ENCODE data around the gene LCORL. TPM values are rescaled to one million over a fixed set of nuclear protein-coding genes. Genes with fewer than 3 reads are reported as not detected.
A peak's percentile ranks its signal among the peaks of the same experiment; 100 is the strongest.
"Not testable (repeated sequence)": the region's sequence is repeated elsewhere in the genome, so short reads cannot be mapped to it uniquely, and the experiment has no call there.

Gene LCORL
- total RNA-seq, 1 experiment from 2014 or later = 18.1 TPM

DNA sequence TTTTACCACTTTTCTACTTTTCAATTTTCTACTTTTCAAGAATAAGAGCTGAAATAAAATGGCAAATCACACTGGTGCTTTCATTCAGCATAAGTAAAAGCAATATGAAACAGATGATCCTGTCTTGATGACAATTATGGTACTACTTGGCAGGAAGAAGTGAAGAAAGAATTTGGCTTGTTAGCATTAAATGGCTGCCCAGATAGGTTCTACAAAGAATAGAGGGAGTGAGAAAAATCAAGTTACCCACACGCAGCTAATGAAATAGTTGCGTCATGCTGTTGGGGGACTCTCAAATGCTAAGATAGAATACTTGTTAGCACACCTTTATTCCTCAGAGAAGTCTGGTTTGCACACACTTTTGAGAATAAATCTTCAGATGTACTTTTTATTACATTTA, 12.5 kb upstream of the LCORL start:
- no peak overlapping the region for H3K4me3 ChIP-seq
- no peaks in the 10 kb centered on the region for H3K9me3 ChIP-seq (replicated peaks)
- DNase-seq = no peak
- H3K4me1 ChIP-seq = no peaks in the 10 kb centered on the region
- no peaks in the 10 kb centered on the region for H3K27me3 ChIP-seq
- no peak overlapping the region for H3K27ac ChIP-seq
- H3K36me3 ChIP-seq = no peaks in the 10 kb centered on the region

DNA sequence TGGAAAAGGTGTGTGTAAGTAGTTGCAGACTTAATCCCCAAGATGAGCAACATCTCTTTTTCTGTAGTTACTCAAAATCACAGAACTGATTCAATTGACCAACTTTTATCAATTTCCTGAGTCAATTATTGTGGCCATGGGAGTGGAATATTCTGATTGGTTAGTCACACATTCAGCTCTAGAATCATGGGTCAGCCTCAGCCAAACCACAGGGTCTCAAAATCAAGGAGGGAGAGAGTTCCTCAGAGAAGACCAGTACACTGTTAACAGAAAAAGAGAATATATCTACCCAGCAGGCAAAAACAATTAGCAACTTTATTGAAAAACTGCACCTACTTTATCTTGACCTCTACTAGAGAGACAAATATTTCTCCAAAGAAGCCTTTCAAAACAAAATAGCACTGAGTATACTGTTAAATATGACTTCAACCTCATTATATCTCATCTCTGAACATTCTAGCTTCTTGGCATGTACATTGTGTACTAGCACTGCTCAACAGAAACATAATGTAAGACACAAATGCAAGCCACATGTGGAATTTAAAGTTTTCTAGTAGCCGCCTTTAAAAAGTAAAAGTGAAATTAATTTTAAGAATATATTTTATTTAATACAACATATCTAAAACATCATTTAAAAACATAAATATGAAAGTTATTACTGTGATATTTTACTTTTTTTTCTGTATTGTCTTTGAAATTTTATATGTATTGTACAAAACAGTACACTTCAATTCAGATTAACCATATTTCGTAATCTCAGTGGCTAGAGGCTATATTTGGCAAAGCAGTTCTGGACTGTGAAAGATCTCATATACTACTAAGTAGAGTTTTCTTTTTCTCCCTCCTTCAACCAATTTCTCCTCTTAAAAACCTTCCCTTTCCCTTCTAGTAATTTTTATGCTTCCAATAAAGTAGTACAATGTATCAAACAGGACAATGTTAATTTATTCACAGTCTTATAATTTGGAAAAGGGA, 11.8 kb upstream of the LCORL start:
- Histone ChIP-seq H3K4me3 (no peak overlapping the region), H3K36me3 (no peaks in the 10 kb centered on the region), H3K27me3 (no peaks in the 10 kb centered on the region), H3K27ac (no peak overlapping the region), H3K4me1 (no peaks in the 10 kb centered on the region), H3K9me3 (replicated peaks) (no peaks in the 10 kb centered on the region)
- DNase-seq = no peak

GRCh38 chr4:18025288-18025687, 3.7 kb upstream of the LCORL start:
- Histone ChIP-seq H3K9me3 (replicated peaks) (no peaks in the 10 kb centered on the region), H3K36me3 (no peaks in the 10 kb centered on the region), H3K27ac (no peak overlapping the region), H3K27me3 (no peaks in the 10 kb centered on the region), H3K4me1 (no peaks in the 10 kb centered on the region), H3K4me3 (no peak overlapping the region)
- DNase-seq = no peak

GRCh38 chr4:18022572-18023050, 1.1 kb upstream of the LCORL start:
- Histone ChIP-seq H3K4me1 (no peaks in the 10 kb centered on the region), H3K36me3 (no peaks in the 10 kb centered on the region), H3K4me3 (peak overlapping the region; percentile 83), H3K27me3 (no peaks in the 10 kb centered on the region), H3K27ac (no peak overlapping the region; the same call in 1 of the 2 replicates), H3K9me3 (replicated peaks) (no peaks in the 10 kb centered on the region)
- DNase-seq = no peak

GRCh38 chr4:18021470-18021719, 160 bp downstream of the LCORL start:
- no peak for DNase-seq
- Histone ChIP-seq H3K36me3 (no peaks in the 10 kb centered on the region), H3K4me3 (peak overlapping the region; percentile 83), H3K4me1 (no peaks in the 10 kb centered on the region), H3K27me3 (no peaks in the 10 kb centered on the region), H3K27ac (peak overlapping the region; percentile 73), H3K9me3 (replicated peaks) (no peaks in the 10 kb centered on the region)

DNA sequence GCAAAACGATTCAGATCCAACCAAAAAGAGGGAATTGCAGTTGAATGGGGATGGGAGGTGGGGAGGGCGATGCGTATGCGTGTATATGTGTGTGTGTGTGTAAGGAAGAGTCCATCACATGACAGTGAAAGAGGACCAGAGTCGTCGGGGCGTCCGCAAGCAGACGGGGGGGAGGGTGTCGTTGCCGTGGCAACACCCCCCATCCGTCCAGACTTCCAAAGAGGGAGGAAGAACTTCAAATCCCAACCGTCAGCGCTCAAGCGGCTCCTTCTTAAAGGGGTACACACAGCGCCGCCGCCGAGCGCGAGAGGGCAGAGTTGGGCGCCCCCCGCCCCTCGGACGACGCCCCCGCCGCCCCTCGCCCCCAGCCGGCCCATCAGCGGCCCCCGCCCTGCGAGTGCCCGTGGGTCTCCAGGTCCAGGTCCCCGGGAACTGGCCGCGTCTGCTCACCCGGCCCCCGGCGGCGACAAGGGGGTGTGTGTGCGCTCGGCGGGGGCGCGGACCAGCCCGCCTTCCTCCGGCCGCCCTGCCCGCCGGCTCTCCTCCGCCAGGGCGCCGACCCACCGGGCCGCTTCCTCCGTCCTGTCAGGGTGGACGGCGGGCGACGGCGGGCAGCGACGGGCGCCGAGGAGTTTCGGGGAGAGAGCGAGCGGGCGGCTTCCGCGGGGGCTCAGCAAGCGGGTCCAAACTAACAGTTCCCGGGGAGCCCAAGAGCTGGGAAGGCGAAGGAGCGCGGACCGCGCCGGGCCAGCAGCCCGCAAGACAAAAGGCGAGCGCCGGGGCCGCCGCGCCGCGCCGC, 685 bp downstream of the LCORL start:
- H3K4me1 ChIP-seq = no peaks in the 10 kb centered on the region
- H3K4me3 ChIP-seq = peak overlapping the region; percentile 83
- H3K27ac ChIP-seq = peak overlapping the region; percentile 73
- no peaks in the 10 kb centered on the region for H3K9me3 ChIP-seq (replicated peaks)
- no peaks in the 10 kb centered on the region for H3K27me3 ChIP-seq
- peak; percentile 85 to 86 for DNase-seq
- no peaks in the 10 kb centered on the region for H3K36me3 ChIP-seq

GRCh38 chr4:18020145-18020670, 1.3 kb downstream of the LCORL start:
- no peak for DNase-seq
- Histone ChIP-seq H3K4me1 (peaks cover 3% of the 10 kb centered on the region; the same call in 1 of the 2 replicates), H3K36me3 (no peaks in the 10 kb centered on the region), H3K27ac (no peak overlapping the region), H3K9me3 (replicated peaks) (no peaks in the 10 kb centered on the region), H3K27me3 (no peaks in the 10 kb centered on the region), H3K4me3 (peak overlapping the region; percentile 83)

- no peak overlapping the region for H3K27ac ChIP-seq
- H3K9me3 ChIP-seq (replicated peaks) = no peaks in the 10 kb centered on the region
Observed at GRCh38 chr4:18014269-18014668, 7.3 kb downstream of the LCORL start.

GRCh38 chr4:18012807-18013462, 8.6 kb downstream of the LCORL start:
- DNase-seq = no peak
- peaks cover 4% of the 10 kb centered on the region; the same call in 1 of the 2 replicates for H3K4me1 ChIP-seq
- no peaks in the 10 kb centered on the region for H3K36me3 ChIP-seq
- H3K4me3 ChIP-seq = no peak overlapping the region
- H3K9me3 ChIP-seq (replicated peaks) = no peaks in the 10 kb centered on the region
- no peaks in the 10 kb centered on the region for H3K27me3 ChIP-seq
- H3K27ac ChIP-seq = no peak overlapping the region

More at GRCh38 chr4:18014269-18014668, 7.3 kb downstream of the LCORL start:
- Histone ChIP-seq H3K27me3 (no peaks in the 10 kb centered on the region), H3K36me3 (no peaks in the 10 kb centered on the region), H3K4me3 (no peak overlapping the region), H3K4me1 (peaks cover 4% of the 10 kb centered on the region; the same call in 1 of the 2 replicates)
- no peak for DNase-seq

GRCh38 chr4:18012134-18012806, 9.3 kb downstream of the LCORL start:
- Histone ChIP-seq H3K4me1 (peaks cover 4% of the 10 kb centered on the region; the same call in 1 of the 2 replicates), H3K27ac (no peak overlapping the region), H3K4me3 (no peak overlapping the region), H3K36me3 (no peaks in the 10 kb centered on the region), H3K9me3 (replicated peaks) (no peaks in the 10 kb centered on the region), H3K27me3 (no peaks in the 10 kb centered on the region)
- no peak for DNase-seq

DNA sequence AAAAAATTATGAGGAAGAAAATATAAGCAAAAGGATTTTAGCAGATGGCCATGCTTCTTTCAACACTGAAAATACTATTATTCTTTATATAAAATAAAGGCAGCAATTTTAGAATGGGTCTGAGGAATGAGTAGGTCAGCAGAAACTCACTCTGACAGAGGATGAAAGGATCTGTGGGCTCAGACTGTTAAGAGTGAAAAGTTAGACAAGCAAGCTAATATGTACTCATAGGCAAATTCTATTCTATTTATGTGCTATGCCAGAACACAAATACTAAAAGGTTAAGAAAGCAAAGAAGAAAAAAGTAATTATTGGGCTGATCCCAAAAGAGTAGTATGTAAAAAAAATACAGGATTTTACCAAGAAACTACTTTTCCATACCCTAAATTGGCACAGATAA, 13.9 kb downstream of the LCORL start:
- Histone ChIP-seq H3K4me3 (no peak overlapping the region), H3K36me3 (no peaks in the 10 kb centered on the region), H3K27ac (no peak overlapping the region), H3K27me3 (no peaks in the 10 kb centered on the region), H3K4me1 (no peaks in the 10 kb centered on the region), H3K9me3 (replicated peaks) (no peaks in the 10 kb centered on the region)
- DNase-seq = no peak

DNA sequence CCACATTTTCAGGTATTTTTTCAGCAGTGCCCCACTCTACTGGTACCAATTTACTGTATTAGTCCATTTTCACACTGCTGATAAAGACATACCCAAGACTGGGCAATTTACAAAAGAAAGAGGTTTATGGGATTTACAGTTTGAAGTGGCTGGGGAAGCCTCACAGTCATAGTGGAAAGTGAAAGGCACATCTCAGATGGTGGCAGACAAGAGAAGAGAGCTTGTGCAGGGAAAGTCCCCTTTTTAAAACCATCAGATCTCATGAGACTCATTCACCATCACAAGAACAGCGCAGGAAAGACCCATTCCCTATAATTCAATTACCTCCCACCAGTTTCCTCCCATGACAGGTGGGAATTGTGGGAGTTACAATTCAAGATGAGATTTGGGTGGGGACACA, 15.1 kb downstream of the LCORL start:
- H3K4me3 ChIP-seq; H3K4me1 ChIP-seq; H3K27me3 ChIP-seq; H3K36me3 ChIP-seq; H3K27ac ChIP-seq; H3K9me3 ChIP-seq (replicated peaks); DNase-seq: not testable (repeated sequence)

DNA sequence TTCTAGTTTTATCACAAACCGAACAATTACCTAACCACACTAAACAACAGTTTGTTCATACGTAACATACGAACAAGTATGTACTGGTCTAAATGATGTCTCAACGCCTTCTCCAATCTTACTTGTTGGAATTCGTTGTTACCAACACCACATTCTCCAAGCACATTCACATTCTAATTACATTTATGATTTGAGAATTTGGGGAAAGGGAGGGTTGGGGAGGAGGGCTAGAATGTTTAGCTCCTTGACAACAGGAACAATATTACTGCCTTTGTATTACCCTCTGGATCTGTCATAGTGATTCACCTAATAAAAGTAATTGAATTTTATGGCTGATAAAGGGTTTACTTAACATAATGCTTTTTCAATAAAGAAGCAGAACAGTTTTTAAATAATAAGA, 24.4 kb downstream of the LCORL start:
- H3K27me3 ChIP-seq = no peaks in the 10 kb centered on the region
- DNase-seq = no peak
- H3K4me3 ChIP-seq = no peak overlapping the region
- H3K27ac ChIP-seq = no peak overlapping the region
- no peaks in the 10 kb centered on the region for H3K4me1 ChIP-seq
- H3K9me3 ChIP-seq (replicated peaks) = no peaks in the 10 kb centered on the region
- no peaks in the 10 kb centered on the region for H3K36me3 ChIP-seq

DNA sequence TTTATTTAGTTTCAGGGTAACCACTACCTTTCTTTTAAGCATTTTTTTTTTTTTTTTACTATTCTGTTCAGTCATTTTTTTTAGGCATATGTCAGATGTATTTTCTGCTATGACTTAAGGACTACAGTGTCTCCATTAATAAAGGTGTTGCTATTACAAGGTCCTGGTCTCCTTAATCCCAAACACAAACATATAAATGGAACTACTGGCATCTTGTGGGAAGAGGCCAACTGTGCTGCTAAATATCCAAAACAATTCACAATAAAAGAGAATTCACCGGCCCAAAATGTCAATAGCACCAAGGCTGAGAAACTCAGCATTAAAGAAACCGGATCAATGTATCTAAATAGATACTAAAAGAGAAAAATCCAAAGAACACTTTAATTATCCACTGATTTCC, 26.4 kb downstream of the LCORL start:
- Histone ChIP-seq H3K27ac (no peak overlapping the region), H3K27me3 (no peaks in the 10 kb centered on the region), H3K36me3 (no peaks in the 10 kb centered on the region), H3K4me1 (no peaks in the 10 kb centered on the region), H3K9me3 (replicated peaks) (no peaks in the 10 kb centered on the region), H3K4me3 (no peak overlapping the region)
- DNase-seq = peak in 1 of 2 experiments; percentile 18

All from SJCRH30 (cell line).